Liver (tissue), 9 donors: ENCODE measurements around the gene TRIM9. TPM values are rescaled to one million over a fixed set of nuclear protein-coding genes. Genes with fewer than 3 reads are reported as not detected.

ENCODE experiments used
- DNase-seq: peaks from one replicate; pipeline ENCODE4 v3.0.0-alpha.2; 2017; ENCODE audit warnings: low spot score
- H3K27ac ChIP-seq, 2 donors: one replicate each; pipeline ENCODE4 v1.7.0; 2013; ENCODE audit warnings: inconsistent platforms in 2 of 2, low read length in 2 of 2, control low read depth in 1 of 2, low read depth in 1 of 2, mild to moderate bottlenecking in 1 of 2
- H3K27me3 ChIP-seq, 4 donors: one replicate each; pipeline versions ENCODE4 v1.6.1 to v1.7.0; 2013; ENCODE audit warnings: low read length in 3 of 4, inconsistent platforms in 1 of 4, mild to moderate bottlenecking in 1 of 4, moderate library complexity in 1 of 4; ENCODE audit not compliant: control insufficient read depth in 4 of 4, insufficient read depth in 4 of 4
- H3K36me3 ChIP-seq, 4 donors: one replicate each; pipeline versions ENCODE4 v1.6.1 to v1.7.0; 2013; ENCODE audit warnings: low read length in 3 of 4, mild to moderate bottlenecking in 3 of 4, low read depth in 1 of 4, moderate library complexity in 1 of 4; ENCODE audit not compliant: control insufficient read depth in 4 of 4, insufficient read depth in 3 of 4
- H3K4me1 ChIP-seq, 4 donors: one replicate each; pipeline versions ENCODE4 v1.6.1 to v1.7.0; 2013; ENCODE audit warnings: low read length in 3 of 4, mild to moderate bottlenecking in 3 of 4, moderate library complexity in 1 of 4; ENCODE audit not compliant: control insufficient read depth in 4 of 4, insufficient read depth in 4 of 4
- H3K4me3 ChIP-seq, 3 donors: one replicate each; pipeline versions ENCODE4 v1.6.1 to v1.7.0; 2013; ENCODE audit warnings: low read length in 3 of 3, control low read depth in 1 of 3, low read depth in 1 of 3, mild to moderate bottlenecking in 1 of 3
- H3K9ac ChIP-seq, 2 donors: one replicate each; pipeline ENCODE4 v1.7.0; 2013; ENCODE audit warnings: low read length in 2 of 2, mild to moderate bottlenecking in 2 of 2, moderate library complexity in 2 of 2, control low read depth in 1 of 2, low read depth in 1 of 2
- H3K9me3 ChIP-seq, 4 donors: one replicate each; pipeline versions ENCODE4 v1.6.1 to v1.7.0; 2013; ENCODE audit warnings: low read length in 3 of 4; ENCODE audit not compliant: control insufficient read depth in 4 of 4
- CTCF ChIP-seq: fragments of 150-350 bp; IDR thresholded peaks from 2 replicates; pipeline ENCODE4 v1.5.1; 2017; ENCODE audit warnings: improper control_type of control experiment, low read depth, low read length; ENCODE audit not compliant: missing input control
- FOXA1 ChIP-seq: IDR thresholded peaks from 2 replicates; pipeline ENCODE4 v1.6.1; 2016; ENCODE audit warnings: antibody characterized with exemption
- FOXA2 ChIP-seq: IDR thresholded peaks from 2 replicates; pipeline ENCODE4 v1.6.1; 2016; ENCODE audit warnings: antibody characterized with exemption
- GABPA ChIP-seq, 2 donors: IDR thresholded peaks in 1 of 2; conservative IDR thresholded peaks in 1 of 2; 2 replicates each; pipeline ENCODE4 v1.6.1; 2016; ENCODE audit warnings: antibody characterized with exemption in 2 of 2, mild to moderate bottlenecking in 1 of 2, moderate library complexity in 1 of 2
- HNF4A ChIP-seq, 2 donors: conservative IDR thresholded peaks; 2 replicates each; pipeline ENCODE4 v1.6.1; 2016; ENCODE audit warnings: antibody characterized with exemption in 2 of 2, mild to moderate bottlenecking in 2 of 2
- HNF4G ChIP-seq: IDR thresholded peaks from 2 replicates; pipeline ENCODE4 v1.6.1; 2016; ENCODE audit warnings: antibody characterized with exemption
- MAX ChIP-seq: IDR thresholded peaks from 2 replicates; pipeline ENCODE4 v1.6.1; 2016; ENCODE audit warnings: antibody characterized with exemption
- NR2F2 ChIP-seq: IDR thresholded peaks from 2 replicates; pipeline ENCODE4 v1.6.1; 2016; ENCODE audit warnings: antibody characterized with exemption
- RAD21 ChIP-seq, 2 donors: IDR thresholded peaks; 2 replicates each; pipeline ENCODE4 v1.6.1; 2016; ENCODE audit warnings: antibody characterized with exemption in 2 of 2, mild to moderate bottlenecking in 2 of 2
- REST ChIP-seq: IDR thresholded peaks from 2 replicates; pipeline ENCODE4 v1.6.1; 2016; ENCODE audit warnings: antibody characterized with exemption, mild to moderate bottlenecking
- RXRA ChIP-seq, 2 donors: IDR thresholded peaks; 2 replicates each; pipeline ENCODE4 v1.6.1; 2017 to 2018; ENCODE audit warnings: antibody characterized with exemption in 2 of 2, mild to moderate bottlenecking in 1 of 2
- SP1 ChIP-seq: IDR thresholded peaks from 2 replicates; pipeline ENCODE4 v1.6.1; 2018; ENCODE audit warnings: antibody characterized with exemption, mild to moderate bottlenecking
- TAF1 ChIP-seq: conservative IDR thresholded peaks from 2 replicates; pipeline ENCODE4 v1.6.1; 2016; ENCODE audit warnings: antibody characterized with exemption, mild to moderate bottlenecking
- YY1 ChIP-seq: IDR thresholded peaks from 2 replicates; pipeline ENCODE4 v1.6.1; 2016; ENCODE audit warnings: antibody characterized with exemption, mild to moderate bottlenecking
- ZBTB33 ChIP-seq: IDR thresholded peaks from 2 replicates; pipeline ENCODE4 v1.6.1; 2016; ENCODE audit warnings: antibody characterized with exemption
- WGBS: extraction: QIAGEN DNeasy Blood & Tissue Kit; methylation state at CpG from one replicate; pipeline ENCODE4 v1.1.7; 2013; 5-methylcytosine and 5-hydroxymethylcytosine counted together
- polyA plus RNA-seq, 2 donors: library from polyadenylated mRNA; stranded (reverse) in 1 of 2; unstranded in 1 of 2; fragments of 200-250 nt in 1 of 2; fragments of >200 nt in 1 of 2; fragmentation: Nextera tagmentation in 1 of 2; extraction: Ambion mirVana in 1 of 2; gene quantifications; one replicate each; pipeline versions ENCODE4 v1.2.1 to v1.2.3, GENCODE V29; 2013 to 2015
- total RNA-seq, 2 donors: library from RNA; depleted of rRNA; stranded (reverse); fragments of >200 nt; gene quantifications; one replicate each; pipeline ENCODE4 v1.2.3, GENCODE V29; 2014
- TF ChIP-seq, protein P1 (sequence below): IDR thresholded peaks from 2 replicates; pipeline ENCODE4 v1.6.1; 2016; ENCODE audit warnings: antibody characterized with exemption
- donor health status: healthy.
- donor health status: healthy.
- donor health status: healthy.
- donor health status: healthy.
- donor health status: healthy.

TRIM9 gene
- total and polyA plus RNA-seq, 4 donors = 0.09 to 1.6 (median 0.18) TPM

GRCh38 chr14:50961605-50962221 lies 133.2 kb downstream of the TRIM9 start:
- WGBS = 67% methylated on average over 2 of the region's 2 CpGs
- Histone ChIP-seq H3K9ac (no peak overlapping the region), H3K27me3 (no peaks in the 10 kb centered on the region), H3K36me3 (no peaks in the 10 kb centered on the region), H3K27ac (no peak overlapping the region), H3K4me3 (no peak overlapping the region), H3K4me1 (peaks cover 0 to 2% (median 0%) of the 10 kb centered on the region in 4 donors), H3K9me3 (no peaks in the 10 kb centered on the region)
- no peak for TF ChIP-seq TAF1
- no peak for TF ChIP-seq HNF4G
- no peak for TF ChIP-seq FOXA2
- no peak for TF ChIP-seq NR2F2
- TF ChIP-seq RAD21 (IDR thresholded peaks at IDR 0.05) = no peak
- TF ChIP-seq RXRA (IDR thresholded peaks at IDR 0.05) = no peak
- TF ChIP-seq FOXA1 = no peak
- TF ChIP-seq GABPA (IDR thresholded peaks at IDR 0.05 in 1 of 2, conservative IDR thresholded peaks at IDR 0.05 in 1 of 2) = no peak
- no peak for TF ChIP-seq CTCF
- TF ChIP-seq, protein P1, sequence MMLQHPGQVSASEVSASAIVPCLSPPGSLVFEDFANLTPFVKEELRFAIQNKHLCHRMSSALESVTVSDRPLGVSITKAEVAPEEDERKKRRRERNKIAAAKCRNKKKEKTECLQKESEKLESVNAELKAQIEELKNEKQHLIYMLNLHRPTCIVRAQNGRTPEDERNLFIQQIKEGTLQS = no peak
- TF ChIP-seq ZBTB33 = no peak
- no peak for TF ChIP-seq YY1
- TF ChIP-seq HNF4A (conservative IDR thresholded peaks at IDR 0.05) = no peak
- TF ChIP-seq REST = no peak
- no peak for TF ChIP-seq SP1
- TF ChIP-seq MAX = no peak
- no peak for DNase-seq
